Ishikawa (cell line): Measurements from ENCODE around the gene ARID5B.

Source experiments
- CEBPB ChIP-seq: IDR thresholded peaks from 2 replicates; pipeline ENCODE4 v1.6.1; 2012
- CREB1 ChIP-seq: IDR thresholded peaks from 2 replicates; pipeline ENCODE4 v1.6.1; 2012; ENCODE audit warnings: low read depth
- EGR1 ChIP-seq: IDR thresholded peaks from 2 replicates; pipeline ENCODE4 v1.6.1; 2012
- EP300 ChIP-seq: IDR thresholded peaks from 2 replicates; pipeline ENCODE4 v1.6.1; 2012; ENCODE audit warnings: borderline replicate concordance
- FOXM1 ChIP-seq: IDR thresholded peaks from 2 replicates; pipeline ENCODE4 v1.6.1; 2012; ENCODE audit warnings: low read depth, borderline replicate concordance
- MAX ChIP-seq: IDR thresholded peaks from 2 replicates; pipeline ENCODE4 v1.6.1; 2012
- NFIC ChIP-seq: IDR thresholded peaks from 2 replicates; pipeline ENCODE4 v1.6.1; 2012
- RAD21 ChIP-seq: IDR thresholded peaks from 2 replicates; pipeline ENCODE4 v1.6.1; 2012; ENCODE audit warnings: low read depth
- REST ChIP-seq: IDR thresholded peaks from 2 replicates; pipeline ENCODE4 v1.6.1; 2012; ENCODE audit warnings: low read depth, mild to moderate bottlenecking
- TAF1 ChIP-seq: IDR thresholded peaks from 2 replicates; pipeline ENCODE4 v1.6.1; 2012; ENCODE audit warnings: low read depth, mild to moderate bottlenecking
- TCF12 ChIP-seq: IDR thresholded peaks from 2 replicates; pipeline ENCODE4 v1.6.1; 2012; ENCODE audit warnings: low read depth
- TEAD4 ChIP-seq: IDR thresholded peaks from 2 replicates; pipeline ENCODE4 v1.6.1; 2012
- ZBTB7A ChIP-seq: IDR thresholded peaks from 2 replicates; pipeline ENCODE4 v1.6.1; 2012; ENCODE audit warnings: low read depth

- TF ChIP-seq EGR1 = no peak
- TF ChIP-seq MAX = no peak
- no peak for TF ChIP-seq TEAD4
- no peak for TF ChIP-seq TAF1
- TF ChIP-seq RAD21 = no peak
- TF ChIP-seq NFIC = no peak
- TF ChIP-seq EP300 = no peak
- TF ChIP-seq REST = no peak
- no peak for TF ChIP-seq ZBTB7A
- no peak for TF ChIP-seq FOXM1
- no peak for TF ChIP-seq CREB1
- no peak for TF ChIP-seq TCF12
- TF ChIP-seq CEBPB = no peak
Observed at GRCh38 chr10:61953183-61953582, 51.7 kb downstream of the ARID5B start.
